HG03103 (cell line): ENCODE measurements around the gene ZNF384.

Source experiments
- ATAC-seq: cut with Tn5 transposase; IDR thresholded peaks from one replicate; pipeline ENCODE4 v1.9.1; 2021; ENCODE audit warnings: low read depth; ENCODE audit not compliant: unreplicated experiment

Gene ZNF384

DNA sequence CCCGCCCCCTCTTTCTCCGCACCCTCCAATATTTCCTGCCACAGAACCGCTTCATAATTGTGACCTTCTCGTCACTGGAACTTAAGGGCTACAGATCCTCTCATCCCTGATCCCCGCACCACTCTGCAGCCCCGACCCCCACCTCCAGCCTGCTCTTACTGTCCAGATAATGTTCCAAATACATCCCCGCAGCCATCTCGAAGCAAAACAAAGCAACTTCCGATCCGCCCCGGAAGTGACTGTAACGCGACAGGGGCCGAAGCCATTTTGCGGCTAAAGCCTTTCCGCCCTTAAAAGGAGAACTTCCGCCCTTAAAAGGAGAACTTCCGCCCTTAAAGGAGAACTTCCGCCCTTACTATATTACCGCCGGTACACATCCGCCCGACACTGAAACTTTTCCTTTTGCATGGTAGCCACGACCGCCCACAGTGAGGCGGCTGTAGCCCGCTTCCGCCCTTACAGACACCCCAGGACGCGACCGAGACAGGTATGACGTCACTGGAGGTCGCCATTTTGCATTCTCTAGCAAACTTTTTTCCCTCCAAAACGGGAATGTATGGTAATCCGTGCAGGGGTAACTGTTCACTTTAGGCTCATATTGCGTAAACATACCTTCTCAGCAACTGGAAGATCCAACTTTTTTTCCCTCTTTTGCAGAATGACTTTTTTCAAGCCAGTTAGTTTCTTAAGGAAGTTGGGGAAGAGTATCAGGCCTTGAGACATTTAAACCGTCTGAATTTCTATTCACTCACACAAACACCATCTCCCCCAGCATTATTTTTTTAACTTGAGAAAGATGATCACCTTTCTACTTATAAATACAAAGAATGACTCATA, 26.1 kb downstream of the ZNF384 start, which contains the start of gene ING4:
Gene ING4, minus strand, starts transcription at position 214 of the 837 bp plus-strand sequence. Its CDS starts 18 bp downstream, at position 196.
- peak; percentile 96 for ATAC-seq

DNA sequence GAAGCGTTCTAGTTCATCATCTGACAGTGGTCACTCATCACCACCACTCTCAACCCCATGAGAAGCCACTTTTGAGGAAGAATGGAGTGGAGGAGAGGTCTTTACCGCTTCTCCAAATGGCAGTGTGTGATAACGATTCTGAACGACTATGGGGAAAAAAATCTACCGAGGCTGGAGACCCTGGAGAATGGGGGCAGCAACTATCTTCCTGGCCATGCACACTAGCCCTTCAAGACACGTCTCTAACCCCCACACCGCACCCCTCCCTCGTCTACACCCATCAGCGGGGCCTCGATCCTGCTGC, 26.6 kb downstream of the ZNF384 start:
- ATAC-seq, result no peak

DNA sequence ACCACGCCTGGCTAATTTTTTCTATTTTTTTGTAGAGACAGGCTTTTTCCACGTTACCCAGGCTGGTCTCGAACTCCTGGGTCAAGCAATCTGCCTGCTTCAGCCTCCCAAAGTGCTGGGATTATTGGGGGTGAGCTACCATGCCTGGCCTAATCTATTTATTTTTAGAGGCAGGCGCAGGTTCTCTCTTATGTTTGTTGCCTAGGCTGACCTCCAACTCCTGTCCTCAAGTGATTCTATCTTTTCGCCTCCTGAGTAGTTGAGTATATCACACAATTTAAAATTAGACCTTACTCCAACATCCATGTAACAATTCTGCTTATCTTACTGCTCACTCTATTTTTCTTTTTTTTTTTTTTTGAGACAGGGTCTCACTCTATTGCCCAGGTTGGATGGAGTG, 35.2 kb downstream of the ZNF384 start:
- no peak for ATAC-seq

DNA sequence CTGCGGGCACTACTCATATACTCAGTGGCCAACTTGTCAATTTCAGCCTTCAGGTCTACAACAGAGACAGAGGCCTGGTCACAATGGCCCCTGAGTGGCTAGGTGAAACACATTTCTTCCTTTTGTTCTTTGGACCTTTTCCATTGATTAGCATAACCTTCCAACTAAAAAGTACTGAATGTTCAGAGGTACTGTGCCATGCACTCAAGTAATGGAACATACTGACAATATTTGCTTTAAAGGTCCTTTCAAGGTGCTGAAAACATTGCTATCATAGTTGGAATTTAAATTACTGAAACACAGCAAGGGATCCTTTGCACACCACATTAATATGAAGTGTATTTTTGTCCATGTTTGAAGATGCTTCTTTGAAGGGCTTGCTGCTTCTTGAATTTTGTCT, 35.8 kb downstream of the ZNF384 start:
- no peak for ATAC-seq

DNA sequence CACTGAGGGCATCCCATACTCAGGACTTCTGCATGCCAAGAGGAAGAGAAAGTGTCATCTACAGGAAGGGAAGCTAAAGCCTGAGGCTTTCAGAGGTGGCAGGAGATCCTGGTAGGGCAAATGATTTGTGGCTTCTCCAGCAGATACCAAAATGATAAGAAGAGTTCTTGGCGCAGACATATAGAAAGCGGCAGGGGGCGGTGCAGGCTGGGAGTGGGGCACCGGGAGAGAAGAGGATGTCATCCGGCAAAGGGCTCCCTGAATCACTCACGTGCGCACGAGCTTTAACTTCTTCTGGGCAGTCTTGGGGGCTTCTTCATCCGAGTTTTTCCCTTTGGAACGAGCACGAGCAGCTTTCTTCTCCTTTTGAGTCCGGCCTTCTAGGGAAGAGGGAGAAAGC, 36.8 kb downstream of the ZNF384 start:
- no peak for ATAC-seq

DNA sequence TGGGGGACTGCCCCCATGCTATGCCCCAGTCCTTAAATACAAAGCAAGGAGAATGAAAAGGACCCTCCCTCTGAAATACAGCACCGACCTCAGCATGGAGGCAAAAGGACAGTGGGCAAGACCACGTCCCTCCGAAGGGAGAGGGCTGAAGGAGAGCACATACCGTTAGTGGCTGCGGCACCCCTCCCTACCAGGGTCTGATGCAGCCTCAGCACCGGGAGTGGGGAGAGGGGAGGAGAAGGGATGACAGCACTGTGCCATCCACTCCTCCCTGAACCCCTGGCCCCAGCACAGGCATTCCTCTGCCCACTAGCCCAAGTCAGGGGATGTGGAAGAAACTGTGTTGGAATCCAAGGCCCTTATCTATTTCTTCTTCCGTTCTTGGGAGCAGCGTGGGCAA, 38.3 kb downstream of the ZNF384 start:
- ATAC-seq, result no peak

DNA sequence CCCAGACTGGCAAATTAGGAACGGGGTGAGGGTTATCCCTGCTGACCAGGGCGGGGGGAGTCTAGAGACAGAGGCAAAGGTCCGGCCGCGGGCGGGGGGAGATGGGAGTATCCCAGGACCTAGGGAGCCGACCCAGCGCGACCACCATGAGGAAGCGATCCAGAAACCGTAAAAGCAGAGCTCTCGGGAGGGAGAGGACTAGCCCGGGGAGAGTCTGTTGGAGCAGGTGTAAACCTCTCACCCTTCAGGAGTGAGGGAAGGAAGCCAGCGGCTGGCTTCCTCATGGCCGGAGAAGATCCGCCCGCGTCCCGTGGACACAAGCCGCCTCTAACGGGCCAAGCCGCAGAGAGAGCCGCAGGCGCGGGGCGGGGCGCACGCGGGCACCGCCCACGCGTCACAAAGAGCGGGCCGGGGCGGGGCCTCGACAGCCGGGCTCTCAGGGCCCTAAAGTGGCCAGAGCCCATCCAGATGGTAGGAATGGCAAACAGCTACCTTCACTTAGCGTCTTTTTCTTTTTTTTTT, 42.0 kb downstream of the ZNF384 start, which contains the start of gene ACRBP:
Gene ACRBP, minus strand, starts transcription at position 350 of the 522 bp plus-strand sequence. Its CDS starts 66 bp downstream, at position 284.
- no peak for ATAC-seq

DNA sequence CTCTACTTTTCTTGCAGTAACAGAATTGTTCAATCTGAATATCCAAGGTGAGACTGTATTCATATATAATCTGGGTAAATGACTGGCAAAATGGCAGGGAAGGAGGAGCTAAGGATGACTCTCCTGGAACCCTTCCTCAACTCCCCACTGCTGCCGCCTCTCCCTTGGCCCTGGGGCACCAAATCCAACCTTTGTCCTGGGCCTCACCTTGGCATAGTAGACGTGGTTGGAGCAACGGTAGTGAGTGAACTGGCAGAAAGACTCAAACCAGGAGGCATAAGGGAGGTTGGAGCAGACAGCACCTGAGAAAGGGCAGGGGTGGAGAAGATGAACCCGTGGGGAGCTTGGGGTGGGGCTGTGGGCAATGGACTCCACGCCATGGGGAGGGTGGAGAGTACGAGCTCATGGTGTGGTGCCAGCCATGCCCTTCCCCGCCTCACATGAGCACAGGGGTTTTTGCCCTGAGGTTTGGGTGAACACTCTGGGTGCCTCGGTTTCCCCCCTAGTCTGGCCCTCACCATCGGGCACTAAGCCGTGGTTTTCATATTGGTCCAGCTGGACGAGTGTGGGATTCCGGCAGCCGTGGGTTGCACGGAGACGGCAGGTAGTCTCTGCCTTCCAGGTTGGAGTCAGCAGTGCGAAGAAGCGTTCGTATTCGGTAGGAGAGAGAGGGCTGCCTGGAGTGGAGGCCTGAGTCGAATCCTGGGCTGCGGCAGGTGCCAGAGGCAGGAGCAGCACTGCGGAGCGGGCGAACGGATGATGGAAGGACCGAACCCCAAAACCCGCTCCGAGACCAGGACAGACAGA, 42.7 kb downstream of the ZNF384 start:
- ATAC-seq, result no peak

DNA sequence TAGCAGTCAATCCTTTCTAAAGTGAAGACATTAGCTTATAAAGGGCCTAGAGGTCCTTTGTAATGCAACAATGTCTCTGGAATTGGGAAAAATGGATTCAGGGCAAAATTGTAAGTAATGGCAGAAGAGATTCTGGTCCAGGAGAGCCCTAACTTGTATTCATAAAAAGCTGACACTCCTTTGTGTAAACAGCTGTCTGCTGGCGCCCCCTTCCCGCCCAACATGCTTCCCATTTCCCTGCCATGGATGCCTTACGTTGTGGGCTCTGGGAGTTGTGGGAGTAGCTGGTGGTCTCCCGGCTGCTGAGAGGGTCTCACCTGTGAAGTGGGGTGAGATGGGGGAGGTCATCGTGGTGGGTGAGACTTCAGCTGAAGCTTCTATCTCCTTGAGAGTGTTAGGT, 44.3 kb downstream of the ZNF384 start:
- ATAC-seq, result no peak

DNA sequence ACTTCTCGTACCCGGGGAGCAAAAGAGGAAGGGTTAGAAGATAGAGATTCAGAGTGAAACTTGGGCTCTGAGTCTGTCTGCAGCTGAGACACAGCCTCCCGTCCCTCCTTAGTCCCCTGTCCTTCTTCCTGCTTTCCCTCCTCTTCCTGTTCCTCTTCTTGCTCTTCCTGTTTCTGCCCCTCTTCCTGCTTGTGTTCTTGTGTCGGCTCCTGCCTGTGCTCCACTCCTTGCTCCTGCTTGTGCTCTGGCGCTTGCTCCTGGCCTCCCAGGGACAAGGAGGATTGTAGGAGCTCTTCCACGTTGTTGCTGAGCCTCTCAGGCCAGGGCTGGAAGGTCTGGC, 44.9 kb downstream of the ZNF384 start:
- no peak for ATAC-seq

DNA sequence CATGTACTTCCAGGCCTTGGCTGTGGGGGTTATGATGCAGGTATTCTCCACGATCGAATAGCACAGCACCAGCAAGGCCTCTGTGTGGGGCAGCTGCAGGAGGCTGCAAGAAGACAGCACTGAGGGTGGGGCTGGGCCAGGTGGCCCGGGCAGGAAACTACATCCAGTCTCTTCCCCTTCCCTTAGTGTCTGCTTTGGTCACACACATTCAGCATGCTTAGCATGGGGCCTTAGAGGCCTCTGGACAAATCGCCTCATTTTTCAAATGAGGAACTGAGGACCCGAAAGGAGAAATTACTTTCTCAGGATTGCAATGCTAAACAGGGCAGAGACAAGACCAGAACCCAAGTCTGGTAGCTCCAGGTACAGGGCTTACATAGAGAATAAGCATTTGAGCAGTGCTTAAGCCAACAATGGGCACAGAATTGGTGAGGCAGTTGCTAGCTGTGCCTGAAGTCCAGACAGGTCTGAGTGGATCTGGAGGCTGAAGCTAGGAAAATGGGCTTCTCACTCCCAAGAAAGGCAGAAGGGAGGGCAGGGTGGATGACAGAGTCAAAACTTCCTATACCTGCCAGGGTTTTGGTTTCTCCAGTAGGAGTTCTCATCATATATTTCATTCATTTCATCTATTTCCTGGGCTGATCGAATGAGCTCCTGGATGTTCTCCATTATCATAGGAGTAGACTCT, 45.5 kb downstream of the ZNF384 start:
- no peak for ATAC-seq

DNA sequence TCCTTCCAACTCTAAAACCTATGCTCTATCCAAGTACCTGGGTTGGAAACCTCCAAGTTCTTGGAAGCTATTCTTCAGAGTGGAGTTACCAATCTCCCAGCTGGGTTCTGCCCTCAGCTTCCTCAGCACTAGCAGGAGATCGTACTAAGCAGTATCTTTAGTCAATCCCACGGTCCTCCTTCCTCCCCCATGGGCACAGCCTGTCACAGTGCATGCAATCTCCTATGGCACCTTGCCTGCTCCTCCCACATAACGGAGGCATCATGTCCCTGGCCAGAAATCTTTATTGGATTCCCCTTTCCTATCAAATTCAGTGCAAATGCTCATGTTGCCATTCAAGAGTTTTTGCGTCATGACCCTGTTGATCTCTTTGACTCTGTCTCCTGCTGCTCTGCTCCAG, 48.0 kb downstream of the ZNF384 start:
- ATAC-seq, result no peak

DNA sequence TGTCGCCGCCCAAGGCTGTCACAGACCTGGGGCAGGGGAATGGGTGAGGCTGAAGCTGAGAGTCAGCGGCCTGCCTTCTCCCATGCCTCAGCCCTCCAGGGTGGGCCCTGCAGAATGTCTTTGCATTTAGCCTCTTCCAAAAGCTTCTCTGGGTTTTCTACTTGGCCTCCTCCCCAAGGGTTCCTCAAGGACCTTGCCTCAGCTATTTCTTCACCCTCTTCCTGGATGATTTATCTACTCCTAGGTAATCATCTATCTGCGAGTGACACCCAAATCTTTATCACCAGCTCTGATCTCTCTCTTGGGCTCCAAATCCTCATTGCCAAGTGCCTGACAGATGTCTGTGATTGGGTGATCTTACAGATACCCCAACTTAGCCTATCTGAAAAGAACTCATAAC, 48.7 kb downstream of the ZNF384 start:
- ATAC-seq, result no peak

DNA sequence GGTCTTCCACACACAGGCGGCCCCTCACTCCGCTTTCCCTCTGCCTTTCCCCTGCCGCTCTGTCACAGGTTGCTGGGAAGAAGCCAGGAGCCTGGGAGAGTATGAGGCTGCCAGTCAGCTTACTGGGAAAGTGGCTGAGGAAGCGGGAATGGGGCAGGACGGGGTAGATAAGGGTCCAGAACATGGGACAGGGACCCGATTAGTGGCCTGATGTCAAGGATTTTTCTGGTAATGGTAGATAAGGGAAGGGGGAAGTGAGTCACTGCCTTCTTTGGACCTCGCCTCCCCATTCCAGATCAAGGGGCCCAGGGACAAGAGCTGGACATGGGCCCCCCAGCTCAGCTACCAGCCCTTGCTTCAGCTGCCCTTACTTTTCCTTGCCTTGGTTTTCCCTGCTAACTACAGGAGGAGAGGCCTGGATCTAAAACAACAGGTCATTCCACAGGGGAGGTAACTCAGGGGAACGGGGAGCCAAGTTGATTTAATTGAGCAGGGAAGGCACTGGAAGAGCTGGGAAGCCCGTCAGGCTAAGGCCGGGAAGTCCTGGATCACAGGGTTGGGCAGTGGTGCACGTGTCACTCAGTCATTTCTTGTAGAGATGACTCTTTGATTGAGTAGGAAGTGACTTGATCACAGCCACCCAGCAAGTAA, 49.9 kb downstream of the ZNF384 start:
- no peak for ATAC-seq

DNA sequence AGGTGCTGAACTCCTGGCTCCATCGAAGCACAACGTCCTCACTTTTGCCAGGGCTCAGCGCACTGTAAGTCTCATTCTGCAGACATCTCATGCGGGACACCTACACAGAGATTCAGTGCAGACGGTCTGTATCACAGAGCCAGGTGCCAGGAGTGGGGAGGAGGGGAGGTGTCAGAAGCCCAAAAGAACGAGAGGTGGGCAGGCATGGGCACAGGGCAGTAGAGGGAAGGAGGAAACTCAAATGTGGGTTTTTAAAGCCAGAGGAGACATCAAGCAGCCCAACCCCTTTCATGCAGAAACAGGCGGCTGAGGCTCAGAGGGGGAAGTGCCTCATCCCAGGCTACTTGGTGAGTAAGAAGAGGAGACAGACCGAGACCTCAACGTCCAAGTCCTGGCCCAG, 50.9 kb downstream of the ZNF384 start:
- ATAC-seq, result no peak

DNA sequence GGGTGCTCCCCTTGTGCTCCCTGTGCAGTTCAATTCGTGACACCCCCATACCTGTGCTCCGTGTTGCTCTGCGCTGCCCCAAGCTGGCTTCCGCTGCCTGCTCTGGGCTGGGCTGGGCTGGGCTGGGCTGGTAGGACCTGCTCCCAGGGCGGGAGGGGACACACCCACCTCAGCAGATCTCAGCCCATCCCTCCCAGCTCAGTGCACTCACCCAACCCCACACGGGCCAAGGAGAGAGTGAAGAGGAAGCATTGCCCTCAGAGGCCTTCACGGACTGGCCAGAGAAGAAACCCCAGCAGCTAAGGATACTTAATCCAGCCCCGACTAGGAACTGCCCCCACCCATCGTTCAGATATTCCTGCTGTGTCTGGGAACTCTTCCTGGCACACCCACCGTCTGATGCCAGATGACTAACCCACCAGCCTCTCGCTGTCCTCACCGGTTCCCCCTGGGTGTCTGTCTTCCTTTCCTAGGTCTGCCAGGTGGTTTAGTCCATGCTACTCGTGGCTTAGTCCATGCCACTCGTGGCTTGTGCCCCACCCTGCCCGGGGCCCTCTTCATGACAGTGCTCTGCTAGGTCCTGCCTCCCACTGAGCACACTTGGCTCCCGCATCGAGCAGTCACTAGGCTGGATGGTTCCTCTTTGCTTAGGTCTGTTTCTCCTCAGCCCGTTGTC, 53.2 kb downstream of the ZNF384 start, which contains the start of gene LPAR5:
Gene LPAR5, minus strand, starts transcription at position 104 of the 676 bp plus-strand sequence. CDS start 14,711 bp downstream, outside the sequence.
- ATAC-seq, result peak; percentile 42

DNA sequence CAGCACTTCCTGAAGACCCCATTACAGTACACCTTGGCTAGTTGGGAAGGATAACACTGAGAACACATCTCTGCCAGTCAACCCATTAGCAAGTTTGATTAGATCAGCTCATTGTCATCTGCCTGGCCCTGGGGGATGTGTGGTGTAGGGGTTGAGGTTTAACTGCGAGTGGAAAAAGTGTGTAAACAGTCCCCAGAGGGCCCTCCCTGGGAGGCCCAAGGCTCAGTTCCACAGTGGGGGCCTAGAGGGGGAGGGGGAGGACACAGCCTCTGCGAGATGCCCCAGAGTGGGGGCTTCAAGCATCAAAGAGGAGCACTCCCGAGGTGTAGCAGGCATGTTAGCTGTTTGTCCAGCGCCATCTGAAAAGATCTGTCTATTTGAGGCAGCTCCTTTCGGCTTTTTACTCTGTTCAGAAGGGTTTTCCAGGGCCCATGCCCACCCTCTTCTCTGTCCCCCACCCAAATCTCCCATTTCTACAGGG, 53.8 kb downstream of the ZNF384 start:
- no peak for ATAC-seq

DNA sequence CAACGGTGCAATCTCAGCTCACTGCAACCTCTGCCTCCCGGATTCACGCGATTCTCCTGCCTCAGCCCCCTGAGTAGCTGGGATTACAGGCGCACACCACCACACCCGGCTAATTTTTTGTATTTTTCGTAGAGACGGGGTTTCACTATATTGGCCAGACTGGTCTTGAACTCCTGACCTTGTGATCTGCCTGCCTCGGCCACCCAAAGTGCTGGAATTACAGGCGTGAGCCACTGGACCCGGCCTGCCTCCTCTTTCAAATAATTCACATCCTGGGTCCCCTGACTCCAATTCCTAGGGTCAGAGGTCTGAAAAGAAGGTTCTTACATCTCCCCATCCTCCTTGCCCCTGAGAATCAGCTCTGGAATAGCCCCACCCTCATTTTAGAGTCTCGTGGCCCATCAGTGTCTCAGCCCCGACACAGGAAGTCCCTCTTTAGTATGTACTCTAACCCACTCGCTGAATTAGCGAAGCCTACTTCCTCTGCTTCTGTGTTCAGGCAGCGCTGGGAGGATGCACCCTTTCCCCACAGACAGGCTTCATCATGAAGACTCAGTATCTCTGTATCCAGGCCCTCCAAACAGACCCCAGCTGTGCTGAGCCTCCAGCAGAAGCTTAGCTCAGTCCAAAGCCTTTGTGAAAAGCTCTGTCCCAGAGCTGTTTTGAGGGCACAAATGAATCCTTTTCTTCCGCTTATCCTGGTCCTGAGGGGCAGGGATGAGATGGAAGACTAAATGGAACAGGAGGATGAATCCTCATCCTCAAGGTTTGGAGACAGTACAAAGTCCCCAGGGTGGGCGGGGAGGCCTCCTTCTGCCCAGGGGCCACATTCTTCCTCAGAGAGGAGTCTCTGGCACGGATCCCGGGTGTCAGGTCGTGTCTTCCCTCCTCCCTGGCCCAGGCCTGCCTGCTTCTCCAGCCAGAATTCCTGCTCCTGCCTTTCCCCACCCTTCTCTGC, 56.9 kb downstream of the ZNF384 start:
- peak; percentile 48 for ATAC-seq

DNA sequence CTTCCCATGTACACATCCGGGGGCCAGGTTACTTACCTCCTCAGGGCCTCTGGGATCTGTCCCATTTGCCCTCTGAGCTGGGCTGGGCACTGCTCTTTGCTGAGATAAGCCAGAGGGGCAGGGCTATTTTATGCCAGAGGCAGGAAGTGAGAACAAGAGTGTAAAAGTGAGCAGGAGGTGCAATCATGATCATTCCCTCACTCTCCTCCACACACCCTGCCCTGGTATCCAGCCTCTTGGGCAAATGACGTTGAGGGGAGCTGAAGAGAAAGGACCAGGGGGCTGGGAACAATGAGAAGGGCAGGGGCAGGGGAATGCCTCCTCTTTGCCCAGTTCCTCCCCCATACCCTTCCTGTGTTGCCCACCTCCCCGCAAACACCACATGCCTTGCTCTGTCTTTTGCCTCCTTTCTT, 57.6 kb downstream of the ZNF384 start:
- ATAC-seq, result no peak
